ENCODE measurements around the gene MAP1A. TPM values are rescaled to one million over a fixed set of nuclear protein-coding genes. Genes with fewer than 3 reads are reported as not detected.
A peak's percentile ranks its signal among the peaks of the same experiment; 100 is the strongest.

MAP1A gene
- total RNA-seq, 1 donor from 2014 or later: 1.7 TPM

DNA sequence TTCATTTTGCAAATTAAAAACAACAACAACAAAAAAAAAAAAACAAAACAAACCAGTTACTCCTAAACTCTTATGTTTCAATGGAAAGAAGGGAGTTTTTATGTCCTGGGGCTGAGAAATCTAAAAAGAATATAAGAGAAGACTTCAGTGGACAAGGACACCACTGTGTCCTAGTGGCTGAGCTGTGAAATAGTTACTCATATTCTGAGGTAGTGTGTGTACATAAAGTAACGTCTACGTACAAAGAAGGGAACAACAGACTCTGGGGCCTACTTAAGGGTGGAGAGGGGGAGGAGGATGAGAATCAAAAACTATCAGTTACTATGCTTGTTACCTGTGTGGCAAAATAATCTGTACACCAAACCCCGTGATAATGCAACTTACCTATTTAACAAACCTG lies 18.4 kb upstream of the MAP1A start:
- no peak for DNase-seq (ENCODE audit: low read depth)
- TF ChIP-seq CTCF (conservative IDR thresholded peaks at IDR 0.05; ENCODE audit: low read depth, low read length): no peak
- H3K4me3 ChIP-seq (ENCODE audit: low read depth, low read length): no peak overlapping the region

DNA sequence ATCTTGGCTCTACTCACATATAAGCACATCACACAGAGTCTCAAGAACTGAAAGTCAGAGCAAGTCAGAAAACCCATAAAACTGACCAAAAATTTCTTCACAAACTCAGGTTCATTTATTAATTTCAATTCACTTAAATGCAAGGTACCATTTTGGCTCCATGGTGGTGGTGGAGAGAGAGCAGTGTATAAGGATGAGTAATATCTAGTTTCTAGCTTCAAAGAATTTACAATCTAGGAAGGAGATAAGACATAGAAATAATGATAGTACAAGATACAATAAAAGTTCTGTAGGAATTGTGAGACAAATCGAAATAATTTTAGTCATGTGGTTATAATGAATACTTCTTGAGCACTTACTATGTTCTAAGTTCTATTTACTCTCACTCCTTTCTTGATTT lies 17.8 kb upstream of the MAP1A start:
- H3K4me3 ChIP-seq (ENCODE audit: low read depth, low read length): no peak overlapping the region
- no peak for TF ChIP-seq CTCF (conservative IDR thresholded peaks at IDR 0.05; ENCODE audit: low read depth, low read length)
- no peak for DNase-seq (ENCODE audit: low read depth)

DNA sequence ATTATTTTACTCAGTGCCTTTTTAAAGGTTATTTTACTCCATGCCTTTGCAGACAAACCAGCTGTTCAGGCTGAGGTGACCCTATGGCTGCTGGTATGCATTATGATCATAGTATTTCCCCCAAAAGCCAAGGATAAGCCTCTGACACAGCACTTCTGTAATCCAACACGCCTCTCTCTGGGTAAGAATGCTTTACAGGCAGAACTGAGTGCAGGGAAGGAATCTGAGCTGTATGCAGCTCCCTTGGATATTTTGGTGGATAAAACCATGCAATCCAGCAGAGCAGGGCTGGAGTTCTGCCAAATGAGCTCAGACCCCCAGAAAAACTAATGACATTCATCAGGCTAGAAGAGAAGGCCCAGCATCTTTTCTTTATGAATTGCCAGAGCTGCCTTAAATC lies 11.7 kb upstream of the MAP1A start:
- TF ChIP-seq CTCF (conservative IDR thresholded peaks at IDR 0.05; ENCODE audit: low read depth, low read length): no peak
- DNase-seq (ENCODE audit: low read depth): no peak
- no peak overlapping the region for H3K4me3 ChIP-seq (ENCODE audit: low read depth, low read length)

GRCh38 chr15:43508421-43508820 lies 9.0 kb upstream of the MAP1A start:
- no peak for DNase-seq (ENCODE audit: low read depth)
- no peak overlapping the region for H3K4me3 ChIP-seq (ENCODE audit: low read depth, low read length)
- no peak for TF ChIP-seq CTCF (conservative IDR thresholded peaks at IDR 0.05; ENCODE audit: low read depth, low read length)

- no peak for TF ChIP-seq CTCF (conservative IDR thresholded peaks at IDR 0.05; ENCODE audit: low read depth, low read length)
- H3K4me3 ChIP-seq (ENCODE audit: low read depth, low read length): no peak overlapping the region
These were observed 8.3 kb upstream of the MAP1A start for GRCh38 chr15:43508991-43509659.

DNA sequence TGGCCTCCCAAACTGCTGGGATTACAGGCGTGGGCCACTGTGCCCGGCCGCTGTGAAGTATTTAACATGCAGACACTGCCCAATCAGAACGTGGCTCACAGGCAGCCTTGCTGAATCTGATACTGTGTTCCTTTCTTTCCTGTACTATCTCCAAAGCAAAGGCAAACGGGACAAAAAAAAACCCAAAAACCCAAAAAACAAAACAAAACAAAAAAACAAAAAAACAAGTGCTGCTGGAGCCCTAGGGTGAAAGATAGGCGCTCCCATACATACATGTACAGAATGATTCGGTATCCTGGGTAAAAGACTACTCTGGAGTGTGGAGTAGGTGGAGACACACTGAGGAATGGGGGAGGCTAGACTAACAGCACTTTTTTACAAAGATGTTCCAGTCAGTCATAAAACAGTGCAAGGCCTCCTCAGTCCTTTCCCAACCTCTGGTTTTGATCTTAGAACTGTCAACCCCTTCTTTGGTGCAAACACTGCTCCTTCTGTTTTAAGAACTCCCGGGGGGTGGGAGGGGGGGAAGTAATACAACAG lies 7.7 kb upstream of the MAP1A start:
- peak overlapping the region; percentile 74 for H3K4me3 ChIP-seq (ENCODE audit: low read depth, low read length)
- TF ChIP-seq CTCF (conservative IDR thresholded peaks at IDR 0.05; ENCODE audit: low read depth, low read length): no peak
- no peak for DNase-seq (ENCODE audit: low read depth)

More at GRCh38 chr15:43508991-43509659, 8.3 kb upstream of the MAP1A start:
- no peak for DNase-seq (ENCODE audit: low read depth)

Measured in epithelial cell of proximal tubule (primary cell).